HG02610 (cell line): ENCODE results near the gene DNER.
"Not testable (repeated sequence)": the region's sequence is repeated elsewhere in the genome, so short reads cannot be mapped to it uniquely, and the experiment has no call there.

ENCODE experiments used
- ATAC-seq: cut with Tn5 transposase; IDR thresholded peaks from one replicate; pipeline ENCODE4 v1.9.1; 2021; ENCODE audit warnings: mild to moderate bottlenecking, moderate library complexity; ENCODE audit not compliant: unreplicated experiment

Gene DNER

DNA sequence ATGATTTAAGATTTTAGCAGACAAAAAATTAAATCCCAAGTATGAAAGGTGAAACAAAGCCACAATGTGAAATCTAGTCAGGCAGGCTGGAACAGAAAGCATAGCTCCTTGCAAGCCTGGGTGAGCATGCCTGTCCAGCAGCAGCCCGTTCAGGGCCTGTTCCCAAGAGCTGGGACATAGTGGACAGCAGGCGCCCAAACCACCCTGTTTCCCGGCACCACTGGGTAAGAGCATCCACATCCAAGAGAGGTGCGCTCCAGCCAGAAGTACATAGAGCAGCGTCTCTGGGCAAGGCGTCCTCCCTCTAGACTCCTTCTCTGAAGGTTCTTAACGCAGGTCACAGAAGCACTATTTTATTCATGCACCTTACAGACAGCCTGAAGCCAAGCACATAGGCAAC, 80.8 kb downstream of the DNER start:
- no peak for ATAC-seq

- no peak for ATAC-seq
Observed at GRCh38 chr2:229629039-229629438, 85.3 kb downstream of the DNER start.

DNA sequence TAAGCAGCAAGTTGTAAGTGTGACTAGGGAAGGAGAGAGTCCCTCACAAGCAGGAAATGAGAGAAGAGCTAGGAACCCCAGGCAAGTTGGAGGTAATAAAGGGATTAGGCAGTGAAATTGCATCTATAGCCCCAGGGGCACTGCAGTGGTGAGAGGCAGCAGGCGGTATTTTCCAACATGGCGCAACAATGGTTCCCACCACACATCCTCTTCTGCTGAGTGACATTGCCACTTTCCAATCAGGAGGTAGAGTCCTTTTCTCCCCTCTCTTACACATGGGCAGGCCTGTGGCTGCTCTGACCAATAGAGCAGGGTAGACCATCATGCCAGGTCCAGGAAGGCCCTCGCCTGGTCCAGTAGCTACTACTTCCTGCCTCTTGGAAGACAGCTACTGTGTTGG, 86.6 kb downstream of the DNER start:
- no peak for ATAC-seq

DNA sequence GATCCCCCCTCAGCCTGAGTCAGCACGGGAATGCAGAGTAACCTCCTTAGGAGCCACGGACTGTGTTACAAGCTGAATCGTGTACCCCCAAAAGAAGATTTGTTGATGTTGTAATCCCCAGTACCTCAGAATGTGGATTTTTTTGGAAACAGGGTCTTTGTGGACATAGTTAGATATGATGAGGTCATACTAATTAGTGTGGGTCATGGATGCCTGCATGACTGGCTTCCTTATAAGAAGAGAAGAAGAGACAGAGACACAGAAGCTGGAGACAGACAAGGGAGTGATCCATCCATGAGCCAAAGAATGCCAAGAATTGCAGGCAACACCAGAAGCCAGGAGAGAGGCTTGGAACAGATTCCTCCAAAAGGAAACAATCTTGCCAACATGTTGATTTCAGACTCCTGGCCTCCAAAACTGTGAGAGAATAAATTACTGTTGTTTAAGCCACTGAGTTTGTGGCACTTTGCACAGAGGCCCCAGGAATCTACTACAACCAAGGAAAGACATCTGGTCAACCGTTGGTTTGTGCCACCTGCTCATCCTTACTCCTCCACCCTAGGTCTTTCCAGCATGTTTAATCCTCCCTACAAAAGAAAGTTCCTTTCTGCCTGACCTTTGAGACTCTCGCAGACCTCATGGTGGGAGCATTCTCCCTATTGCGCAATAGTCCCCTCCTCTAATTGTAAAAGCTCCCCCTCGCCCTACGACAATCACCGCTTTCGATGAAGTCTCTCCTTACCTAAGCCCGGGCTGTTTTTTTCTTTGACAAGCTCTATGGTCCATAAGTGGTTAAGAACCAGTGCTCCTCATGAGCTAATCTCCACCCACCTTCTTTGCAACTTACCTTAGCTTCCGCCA, 91.6 kb downstream of the DNER start:
- no peak for ATAC-seq

DNA sequence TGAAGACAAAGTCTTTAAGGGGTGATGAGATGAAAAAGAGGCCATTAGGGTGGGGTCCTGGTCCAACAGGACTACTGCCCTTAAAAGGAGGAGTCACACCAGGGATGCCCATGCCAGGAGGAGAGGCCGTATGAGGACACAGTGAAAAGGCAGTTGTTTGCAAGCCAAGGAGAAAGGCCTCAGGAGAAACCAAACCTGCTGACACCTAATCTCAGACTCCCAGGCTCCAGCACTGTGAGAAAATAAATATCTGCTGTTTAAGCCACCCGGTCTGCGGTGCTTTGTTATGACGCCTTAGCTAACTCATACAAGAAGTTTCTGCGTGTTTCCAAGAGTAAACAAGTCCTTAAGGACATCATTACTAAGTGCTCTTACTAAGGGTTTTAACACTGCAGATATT, 93.6 kb downstream of the DNER start:
- ATAC-seq: no peak

- ATAC-seq: no peak
Observed at GRCh38 chr2:229620289-229620688, 94.1 kb downstream of the DNER start.

DNA sequence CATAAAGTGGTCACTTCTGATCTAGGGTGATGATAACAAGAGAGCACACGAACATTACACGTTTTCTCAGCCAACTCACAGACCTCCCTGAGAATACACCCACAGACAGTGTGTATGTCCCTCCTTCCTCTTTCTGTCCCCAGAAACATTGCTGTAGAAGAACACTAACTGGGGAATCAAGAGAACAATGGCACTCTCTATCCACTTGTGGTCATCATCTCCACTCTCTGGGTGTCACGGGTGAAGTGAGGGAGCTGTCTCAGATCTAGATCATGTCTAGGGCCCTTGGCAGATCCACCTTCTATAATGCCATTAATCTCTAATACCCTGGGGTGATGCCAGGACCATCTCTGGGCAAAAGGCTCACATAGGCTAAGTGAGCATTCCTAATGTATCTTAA, 97.9 kb downstream of the DNER start:
- no peak for ATAC-seq

- ATAC-seq: not testable (repeated sequence)
Observed at GRCh38 chr2:229614021-229614420, 100.3 kb downstream of the DNER start.

DNA sequence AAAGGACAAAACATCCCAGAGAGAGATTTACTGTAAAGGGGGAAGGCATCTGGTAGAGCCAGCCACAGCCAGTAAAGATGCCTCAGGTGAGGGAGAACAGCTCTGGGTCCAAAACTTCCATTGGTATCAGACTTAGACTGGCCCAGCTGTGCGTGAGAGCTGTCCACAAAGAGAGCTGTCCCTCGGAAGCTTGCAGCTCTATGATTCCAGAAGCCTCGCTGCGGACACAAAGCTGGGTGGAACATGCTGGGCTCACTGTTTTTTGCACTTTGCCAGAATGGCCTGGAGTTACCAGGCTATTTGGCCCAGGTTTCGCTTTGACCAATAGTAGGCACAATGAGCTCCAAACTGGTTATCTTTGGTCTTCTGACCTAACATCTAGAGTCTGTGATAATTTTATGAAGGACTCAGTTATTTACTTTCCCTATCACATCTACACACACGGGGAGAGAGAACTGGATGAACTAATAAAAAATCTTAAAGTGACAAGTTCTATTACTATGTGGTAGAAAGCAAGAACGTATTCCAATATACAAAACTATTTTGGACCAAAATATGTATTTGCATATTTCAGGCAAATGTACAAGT, 101.9 kb downstream of the DNER start:
- ATAC-seq: no peak

DNA sequence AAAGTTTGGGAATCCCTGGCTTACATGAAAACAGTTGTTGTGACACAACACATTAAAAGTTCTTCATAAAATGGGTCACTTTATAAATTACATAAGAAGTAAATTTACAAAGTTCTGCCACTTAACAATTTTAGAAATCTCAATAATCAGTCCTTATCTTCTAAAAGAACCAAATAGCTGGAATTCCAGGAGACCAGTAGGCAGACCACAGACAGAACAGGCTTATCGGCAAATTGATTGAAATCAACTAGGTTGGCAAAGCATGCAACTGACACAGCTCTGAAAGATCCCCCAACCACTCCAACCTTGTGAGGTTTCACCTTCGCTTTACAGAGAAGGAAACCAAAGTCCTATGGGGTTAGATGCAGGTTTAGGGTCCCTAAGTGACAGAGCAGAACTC, 103.0 kb downstream of the DNER start:
- ATAC-seq: no peak

DNA sequence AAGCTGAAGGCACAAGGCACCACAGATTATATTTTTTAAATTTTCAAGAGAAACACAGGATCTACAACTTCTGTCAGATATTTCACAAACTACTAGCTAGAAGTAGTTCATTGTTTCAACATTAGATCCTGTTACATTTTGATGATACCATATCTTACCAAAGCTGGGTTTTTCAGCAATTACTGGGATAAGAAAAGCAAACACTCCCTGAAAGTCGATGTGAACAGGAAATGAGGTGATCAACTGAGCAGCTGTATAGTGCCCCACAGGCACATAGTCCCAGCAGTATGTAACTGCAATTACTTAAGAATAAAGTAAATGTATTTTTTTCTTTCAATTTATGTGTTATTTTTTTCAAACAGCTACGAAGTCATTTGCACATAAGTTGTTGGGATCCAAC, 103.5 kb downstream of the DNER start:
- ATAC-seq: no peak

DNA sequence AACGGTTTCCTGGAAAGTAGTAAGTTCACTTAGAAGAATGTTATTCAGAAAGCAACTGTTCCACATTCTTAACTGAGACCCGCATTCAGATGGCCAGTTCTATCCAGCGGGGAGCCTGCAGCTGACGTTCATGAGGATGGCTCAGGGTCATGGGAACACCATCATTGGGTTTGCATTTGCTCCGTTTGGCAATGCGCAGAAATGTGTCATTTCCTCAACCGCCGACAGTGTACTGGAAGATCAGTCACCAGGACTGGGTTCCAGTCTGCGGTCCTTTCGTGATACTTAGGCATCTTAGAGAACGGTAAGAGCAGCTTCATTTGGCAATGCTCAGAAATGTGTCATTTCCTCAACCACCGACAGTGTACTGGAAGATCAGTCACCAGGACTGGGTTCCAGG, 104.0 kb downstream of the DNER start:
- ATAC-seq: no peak

DNA sequence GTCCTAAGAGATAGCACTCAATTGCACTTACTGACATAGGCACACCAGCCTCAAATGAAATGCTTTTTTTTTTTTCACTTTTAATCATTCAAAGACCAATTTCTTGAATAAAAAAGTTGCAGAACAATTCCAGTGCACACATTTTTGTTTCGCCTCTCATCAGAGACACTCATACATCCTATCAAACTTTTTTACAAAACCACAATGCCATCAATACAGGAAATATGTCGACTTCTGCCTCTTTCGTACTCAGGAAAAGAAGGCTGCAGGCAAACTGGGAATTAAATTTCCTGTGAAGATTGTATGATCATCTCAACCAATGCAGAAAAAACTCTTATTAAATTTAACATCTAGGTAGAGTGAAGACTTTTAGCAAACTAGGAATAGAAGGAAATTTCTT, 112.4 kb downstream of the DNER start:
- no peak for ATAC-seq

- ATAC-seq: no peak
Observed at GRCh38 chr2:229601396-229601795, 113.0 kb downstream of the DNER start.

- no peak for ATAC-seq
Observed at GRCh38 chr2:229598227-229598626, 116.1 kb downstream of the DNER start.

GRCh38 chr2:229596796-229597195, 117.6 kb downstream of the DNER start:
- ATAC-seq: no peak

DNA sequence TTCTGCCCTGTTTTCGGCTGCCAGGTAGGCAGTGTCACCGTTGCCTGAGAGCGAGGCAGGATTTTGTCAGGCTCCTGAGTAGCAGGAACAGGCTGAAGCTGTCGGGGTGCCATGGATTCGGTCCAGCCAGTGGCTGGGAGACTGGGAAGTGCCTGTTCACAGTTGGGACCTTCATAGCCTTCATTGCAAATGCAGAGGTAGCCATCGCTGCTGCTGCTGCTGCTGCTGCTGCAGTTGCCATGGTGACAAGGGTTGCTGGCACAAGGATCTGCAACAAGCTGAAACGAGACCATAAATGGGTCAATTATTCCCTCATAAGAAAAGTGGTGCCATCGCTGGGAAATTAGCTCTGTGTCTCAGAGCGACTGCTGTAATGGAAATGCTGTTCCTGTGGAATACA, 122.7 kb downstream of the DNER start:
- no peak for ATAC-seq

GRCh38 chr2:229586746-229587705, 127.3 kb downstream of the DNER start:
- peak; percentile 88 for ATAC-seq

GRCh38 chr2:229586012-229586411, 128.3 kb downstream of the DNER start:
- ATAC-seq: no peak

DNA sequence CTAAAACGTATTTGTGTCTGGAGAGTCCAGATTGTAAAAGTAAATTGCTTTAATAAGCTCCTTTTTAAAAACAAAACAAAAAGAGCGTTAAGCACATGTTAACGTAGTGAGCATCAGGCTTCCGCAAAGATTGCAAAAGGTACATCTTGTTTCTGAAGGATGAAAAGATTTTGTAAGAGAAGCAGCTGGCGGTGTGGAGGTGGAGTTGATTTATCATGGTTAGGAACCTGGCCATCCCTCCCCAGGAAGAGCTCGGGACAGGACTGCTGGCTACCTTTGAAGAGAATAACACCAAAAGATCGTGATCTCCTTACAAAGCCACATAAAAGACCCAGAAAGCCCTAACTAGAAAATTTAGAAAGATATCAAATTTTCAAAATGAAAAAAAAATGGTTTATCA, 132.2 kb downstream of the DNER start:
- ATAC-seq: no peak

DNA sequence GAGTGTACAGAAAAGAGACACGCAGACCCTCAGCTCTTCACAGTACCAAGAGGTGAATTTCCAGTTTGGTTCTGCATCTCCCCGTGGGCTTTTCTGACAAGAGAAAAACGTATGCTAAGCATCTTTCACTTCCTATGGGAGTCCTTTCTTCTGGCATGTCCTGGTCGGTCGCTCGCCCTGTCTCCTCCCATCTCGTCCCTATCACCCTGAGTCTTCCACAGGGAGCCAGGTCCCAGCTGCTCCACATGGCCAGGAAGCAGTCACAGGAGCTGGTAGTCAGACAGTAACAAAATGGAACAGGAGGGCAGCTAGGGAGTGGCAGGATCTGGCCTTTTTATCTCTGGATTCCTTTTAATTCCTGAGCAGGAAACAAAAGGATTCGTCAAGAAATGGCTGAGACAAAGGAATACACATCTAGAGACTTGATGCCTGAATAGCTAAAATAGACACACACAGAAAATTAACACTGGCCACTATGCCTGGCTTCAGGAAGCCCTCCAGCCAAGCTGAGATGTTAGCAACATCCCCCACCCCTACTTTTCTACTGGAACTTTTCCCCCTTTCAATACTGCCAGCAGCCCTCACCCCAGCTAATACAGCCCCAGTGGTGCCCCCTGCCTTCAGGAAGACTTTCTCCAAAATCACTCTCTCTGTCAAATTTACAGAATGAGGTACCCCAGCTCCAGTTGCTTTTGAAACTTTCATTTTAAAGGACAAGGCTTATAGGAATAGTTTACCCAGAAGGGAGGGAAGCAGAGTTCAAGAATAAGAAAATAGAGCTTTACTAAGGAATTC, 136.1 kb downstream of the DNER start:
- ATAC-seq: no peak
